Activated T-cell treated with anti-CD3 and anti-CD28 coated beads for 24 hours (primary cell): ENCODE results near the gene PDE6H.

Experiments
- DNase-seq: peaks from one replicate; pipeline ENCODE4 v3.0.0-alpha.2; 2020; ENCODE audit warnings: low read depth

PDE6H gene

DNA sequence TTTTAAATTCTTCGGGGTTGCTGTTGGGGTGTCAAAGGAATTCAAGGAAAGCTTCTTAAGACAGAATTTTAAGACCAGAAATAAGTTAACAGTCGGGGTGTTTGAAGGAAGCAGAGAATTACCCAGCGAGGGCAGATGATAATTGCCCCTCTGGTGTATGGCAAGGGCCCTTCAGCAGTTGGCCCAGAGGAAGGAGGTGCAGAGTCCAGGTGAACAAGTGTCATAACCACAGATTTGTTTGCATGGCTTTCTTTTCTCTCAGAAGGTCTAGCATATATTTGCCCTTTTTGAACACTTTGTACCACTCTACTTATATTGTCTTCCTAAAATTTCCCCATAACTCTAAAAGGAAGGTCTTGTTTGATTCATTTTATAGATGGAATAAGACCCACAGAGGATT is 1.8 kb downstream of the PDE6H start:
- DNase-seq: no peak

DNA sequence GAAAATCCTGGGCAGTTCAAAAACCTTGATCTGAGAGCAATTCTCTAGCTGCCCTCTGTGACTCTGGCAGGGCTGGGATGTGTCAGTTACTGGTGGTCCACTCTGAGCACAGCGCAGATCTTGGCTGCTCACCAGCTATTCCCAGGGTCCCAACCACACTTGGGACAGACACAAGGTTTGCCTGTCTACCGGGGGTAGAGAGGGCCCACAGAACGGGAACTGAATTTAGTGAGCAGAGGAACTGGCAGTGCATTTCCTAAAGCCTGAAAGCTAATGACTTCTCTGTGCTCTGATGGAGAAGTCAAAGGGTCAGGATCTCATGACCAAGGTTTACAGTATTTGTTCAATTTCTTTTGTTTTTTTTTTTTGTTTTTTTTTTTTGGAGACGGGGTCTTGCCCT is 2.6 kb downstream of the PDE6H start:
- no peak for DNase-seq

DNA sequence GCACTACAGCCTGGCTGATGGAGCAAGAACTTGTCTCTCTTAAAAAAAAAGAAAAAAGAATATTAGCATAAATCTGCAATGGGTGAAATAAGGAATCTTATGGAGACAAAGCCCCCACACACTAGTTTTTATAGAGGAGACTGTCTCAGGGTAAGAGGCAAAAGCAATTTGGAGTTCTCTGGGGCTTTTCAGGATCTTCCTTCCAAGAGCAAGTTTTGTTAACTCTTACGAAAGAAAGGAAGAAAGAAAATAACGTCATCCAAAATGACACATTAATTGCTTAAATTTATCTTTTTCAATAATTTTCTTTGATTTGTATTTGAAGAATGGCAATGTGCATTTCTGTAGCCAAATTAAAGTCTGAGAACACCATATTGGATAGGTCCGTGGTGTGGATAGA is 3.8 kb downstream of the PDE6H start:
- no peak for DNase-seq

DNA sequence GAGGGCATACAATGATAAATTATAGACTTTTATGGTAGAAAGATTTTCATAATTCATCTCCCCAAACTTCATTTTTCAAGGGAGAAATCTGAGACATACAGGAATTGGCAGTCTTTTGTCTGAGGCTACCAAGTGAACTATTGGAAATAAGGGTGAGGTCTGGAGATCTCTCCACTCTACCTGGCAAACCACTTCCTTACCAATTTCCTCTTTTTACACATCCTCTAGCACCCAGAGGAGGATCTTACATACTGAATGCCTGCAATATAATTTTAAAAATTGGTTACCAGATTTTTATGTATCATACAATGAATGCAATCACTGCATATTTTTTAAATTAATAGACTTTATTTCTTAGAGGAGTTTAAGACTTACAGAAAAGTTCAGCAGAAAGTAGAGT is 6.6 kb downstream of the PDE6H start:
- no peak for DNase-seq

DNA sequence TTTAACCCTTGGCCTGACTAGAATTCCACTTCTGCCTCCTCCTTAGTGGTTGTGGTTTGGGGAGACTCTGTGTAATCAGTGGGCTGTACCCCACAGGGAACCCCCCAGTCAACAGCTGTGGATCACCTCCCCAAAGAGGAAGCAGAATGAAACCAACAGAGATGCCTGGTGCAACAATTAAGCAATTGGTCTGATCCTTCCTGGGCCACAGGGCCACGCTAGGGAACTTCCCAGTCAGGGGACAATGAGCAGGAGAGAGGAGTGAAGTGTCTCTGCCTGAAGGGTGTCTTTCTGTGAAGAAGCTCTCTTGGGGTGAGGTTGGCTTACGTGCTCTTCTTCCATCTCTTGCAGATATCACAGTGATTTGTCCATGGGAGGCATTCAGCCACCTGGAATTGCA is 8.2 kb downstream of the PDE6H start:
- no peak for DNase-seq

DNA sequence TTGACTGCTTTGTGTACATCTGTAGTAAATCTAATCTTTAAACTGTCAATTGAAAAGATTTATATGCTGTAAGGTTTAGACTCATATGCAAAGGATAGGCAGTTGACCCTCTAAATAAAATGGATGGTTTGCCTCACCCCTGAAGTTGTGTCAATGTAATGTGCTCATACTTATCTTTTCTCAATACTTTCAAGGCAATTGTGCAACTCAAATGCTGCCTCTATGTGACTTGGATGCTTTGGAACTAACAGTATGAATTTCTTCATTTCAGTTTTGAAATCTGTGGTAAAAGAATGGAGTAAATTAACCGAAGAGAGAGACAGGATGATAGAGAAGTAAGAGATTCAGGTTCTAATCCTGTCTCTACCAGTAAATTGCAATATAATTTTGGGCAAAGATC is 9.7 kb downstream of the PDE6H start:
- no peak for DNase-seq

DNA sequence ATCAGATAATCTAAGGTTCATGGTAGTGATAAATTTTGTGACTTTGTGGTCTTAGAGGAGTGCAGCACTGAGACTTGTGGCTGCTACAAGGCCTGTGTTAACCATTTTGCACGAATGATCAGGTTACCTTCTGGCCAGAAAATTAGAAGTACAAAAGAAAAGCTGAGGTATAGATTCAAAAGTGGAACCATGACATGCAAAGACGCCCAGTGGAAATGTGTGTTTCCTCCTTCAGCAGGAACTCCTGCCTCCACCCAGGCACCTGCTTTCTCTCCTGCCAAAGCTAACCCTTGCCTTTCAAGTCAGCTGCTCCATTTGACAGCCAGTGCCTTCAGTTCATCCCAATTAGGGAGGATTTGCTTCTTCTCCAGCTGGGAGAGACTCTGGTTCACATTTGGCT is 10.1 kb downstream of the PDE6H start:
- no peak for DNase-seq

DNA sequence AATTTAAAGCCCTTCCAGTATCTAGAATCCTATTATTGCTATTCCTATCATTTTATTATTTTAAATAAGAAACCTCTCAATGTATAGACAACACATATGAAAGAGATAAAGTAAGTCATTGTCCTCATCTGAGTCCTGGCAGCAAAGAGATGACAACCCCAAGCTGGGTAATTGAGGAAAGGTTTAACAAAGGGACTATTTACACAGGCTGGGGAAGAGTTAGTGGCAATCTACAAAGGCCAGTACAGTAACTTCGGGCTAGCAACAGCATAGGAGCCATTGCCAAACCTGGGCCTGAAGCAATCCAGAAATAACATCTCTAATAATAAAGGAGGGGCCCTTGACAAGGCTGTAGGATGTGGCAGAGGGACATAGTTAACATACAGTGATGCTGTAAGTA is 11.2 kb downstream of the PDE6H start:
- DNase-seq: no peak

DNA sequence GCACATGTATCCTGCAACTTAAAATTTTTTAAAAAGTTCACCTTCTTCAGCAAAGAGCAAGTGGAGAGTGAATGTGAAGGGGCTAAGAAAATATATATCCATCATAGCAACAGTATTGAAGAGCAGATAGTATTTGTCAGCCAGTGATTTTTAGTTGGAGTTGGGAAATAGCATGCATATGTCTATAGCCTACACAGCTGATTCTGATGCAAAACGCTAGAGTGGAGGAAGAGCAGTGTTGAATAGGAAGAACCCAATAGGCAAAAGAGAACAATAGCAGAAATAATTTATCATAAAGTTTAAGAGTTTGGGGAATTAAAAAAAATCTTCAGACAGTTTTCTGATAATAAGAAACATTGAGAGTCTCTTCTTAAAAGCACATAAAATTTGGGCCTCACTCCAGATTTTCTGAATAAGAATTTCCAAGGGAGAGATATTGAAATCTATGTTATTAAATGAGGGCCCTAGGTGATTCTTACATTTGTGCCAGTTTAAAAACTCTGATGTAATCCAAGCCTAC is 12.0 kb downstream of the PDE6H start:
- DNase-seq: no peak

DNA sequence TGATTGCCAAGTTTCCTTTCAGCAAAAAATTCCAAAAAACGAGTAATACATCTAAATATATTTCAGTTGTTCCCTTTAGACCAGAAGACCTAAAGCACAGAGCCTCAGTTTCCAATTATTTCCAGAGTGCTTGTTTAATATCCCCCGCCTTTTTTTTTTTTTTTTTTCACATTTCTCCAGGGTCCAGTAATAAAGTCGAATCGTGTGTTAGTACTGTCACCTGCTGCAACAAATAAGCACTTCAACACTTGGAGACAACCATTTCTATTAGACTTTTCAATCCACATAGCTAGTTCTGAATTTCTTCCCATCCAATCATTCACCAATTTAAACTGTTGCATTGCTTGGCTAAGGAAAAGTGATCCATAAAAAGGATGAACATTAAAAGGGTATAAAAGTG is 13.6 kb downstream of the PDE6H start:
- no peak for DNase-seq

DNA sequence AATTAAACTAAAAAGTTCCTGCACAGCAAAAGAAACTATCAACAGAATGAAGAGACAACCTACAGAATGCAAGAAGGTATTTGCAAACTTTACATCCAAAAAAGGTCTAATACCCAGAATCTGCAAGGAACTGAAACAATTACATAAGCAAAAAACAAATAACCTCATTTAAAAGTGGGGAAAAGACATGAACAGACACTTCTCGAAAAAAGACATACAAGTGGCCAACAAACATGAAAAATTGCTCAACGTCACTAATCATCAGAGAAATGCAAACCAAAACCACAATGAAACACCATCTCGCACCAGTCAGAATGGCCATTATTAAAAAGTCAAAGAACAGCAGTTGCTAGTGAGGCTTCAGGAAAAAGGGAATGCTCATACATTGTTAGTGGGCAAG is 15.2 kb downstream of the PDE6H start:
- DNase-seq: no peak

DNA sequence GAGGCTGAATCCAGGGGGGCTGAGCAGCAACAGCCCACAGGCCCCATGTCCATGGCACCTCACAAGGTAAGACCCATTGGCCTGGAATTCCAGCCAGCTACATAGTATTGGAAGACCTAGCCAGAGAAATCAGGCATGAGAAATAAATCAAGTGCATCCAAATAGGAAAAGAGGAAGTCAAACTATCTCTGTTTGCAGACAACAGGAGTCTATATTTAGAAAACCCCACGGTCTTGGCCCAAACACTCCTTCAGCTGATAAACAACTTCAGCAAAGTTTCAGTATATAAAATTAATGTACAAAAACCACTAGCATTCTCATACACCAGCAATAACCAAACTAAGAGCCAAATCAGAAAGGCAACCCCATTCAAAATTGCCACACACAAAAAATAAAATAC is 16.9 kb downstream of the PDE6H start:
- DNase-seq: no peak

DNA sequence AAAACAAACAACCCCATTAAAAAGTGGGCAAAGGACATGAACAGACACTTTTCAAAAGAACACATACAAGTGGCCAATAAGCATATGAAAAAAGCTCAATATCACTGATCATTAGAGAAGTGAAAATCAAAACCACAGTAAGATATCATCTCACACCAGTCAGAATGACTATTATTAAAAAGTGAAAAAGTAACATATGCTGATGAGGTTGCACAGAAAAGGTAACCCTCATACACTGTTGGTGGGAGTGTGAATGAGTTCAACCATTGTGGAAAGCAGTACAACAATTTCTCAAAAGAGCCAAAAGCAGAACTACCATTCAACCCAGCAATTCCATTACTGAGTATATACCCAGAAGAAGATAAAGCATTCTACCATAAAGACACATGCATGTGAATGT is 18.2 kb downstream of the PDE6H start:
- DNase-seq: no peak

DNA sequence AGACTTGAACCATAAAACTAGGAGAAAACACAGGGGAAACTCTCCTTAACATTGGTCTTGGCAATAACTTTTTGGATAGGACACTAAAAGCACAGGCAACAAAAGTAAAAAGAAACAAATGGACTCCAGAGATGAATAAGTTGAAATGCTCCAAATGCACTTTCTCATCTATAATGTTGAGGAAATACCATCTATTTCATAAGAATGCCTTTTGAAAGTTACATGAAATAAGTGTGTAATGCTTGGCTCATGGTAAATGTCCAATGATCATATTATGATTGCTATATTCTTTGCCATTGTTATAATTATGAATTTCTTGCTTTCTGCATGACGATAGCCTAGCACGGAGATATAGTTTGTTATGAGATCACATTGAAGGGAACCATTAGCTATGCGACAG is 19.8 kb downstream of the PDE6H start:
- no peak for DNase-seq

DNA sequence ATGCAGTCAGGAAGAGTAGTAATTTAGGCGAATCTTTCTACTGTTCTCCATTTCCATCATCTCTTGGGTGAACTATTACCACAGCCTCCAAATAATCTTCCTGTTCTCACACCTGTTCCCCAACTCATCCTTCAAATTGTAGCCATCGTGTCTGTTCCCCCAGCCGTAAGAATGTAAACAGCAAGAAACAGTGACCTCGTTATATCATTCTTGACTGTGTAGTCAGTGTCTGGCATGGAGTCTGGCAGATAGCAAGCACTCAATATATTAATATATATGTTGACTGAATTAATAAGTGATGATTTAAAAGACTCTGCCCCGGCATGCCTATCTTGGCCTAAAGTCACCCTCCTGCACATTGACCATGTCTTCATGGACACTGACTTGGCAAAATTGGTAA is 20.3 kb downstream of the PDE6H start:
- DNase-seq: no peak

DNA sequence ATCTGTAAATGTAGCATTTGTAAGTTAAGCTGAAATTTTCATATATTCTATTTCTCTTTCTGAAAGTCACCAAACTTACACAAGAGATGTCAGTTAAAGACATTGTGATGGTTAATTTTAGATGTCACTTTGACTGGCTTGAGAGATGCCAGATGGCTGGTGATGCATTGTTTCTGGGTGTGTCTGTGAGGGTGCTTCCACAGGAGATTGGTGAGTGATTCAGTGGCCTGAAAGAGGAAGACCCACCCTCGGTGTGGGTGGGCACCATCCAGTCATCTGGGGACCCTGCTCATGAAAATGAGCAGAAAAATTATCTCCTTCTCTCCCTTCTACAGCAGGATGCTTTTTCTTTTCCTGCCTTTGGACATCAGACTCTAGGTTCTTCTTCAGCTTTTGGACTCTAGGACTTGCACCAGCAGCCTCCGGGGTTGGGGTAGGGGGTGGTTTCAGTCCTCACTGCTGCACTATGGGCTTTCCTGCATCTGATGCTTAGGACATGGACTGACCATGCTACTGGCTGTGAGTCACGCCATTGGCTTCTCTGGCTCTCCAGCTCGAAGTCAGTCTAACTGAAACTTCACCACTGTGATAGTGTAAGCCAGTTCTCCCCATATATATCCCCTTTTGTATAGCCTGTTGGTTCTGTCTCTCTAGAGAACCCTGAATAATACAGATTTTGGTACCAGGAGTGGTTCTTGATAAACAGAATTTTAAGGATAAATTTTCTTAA is 20.9 kb downstream of the PDE6H start:
- DNase-seq: peak; percentile 8

DNA sequence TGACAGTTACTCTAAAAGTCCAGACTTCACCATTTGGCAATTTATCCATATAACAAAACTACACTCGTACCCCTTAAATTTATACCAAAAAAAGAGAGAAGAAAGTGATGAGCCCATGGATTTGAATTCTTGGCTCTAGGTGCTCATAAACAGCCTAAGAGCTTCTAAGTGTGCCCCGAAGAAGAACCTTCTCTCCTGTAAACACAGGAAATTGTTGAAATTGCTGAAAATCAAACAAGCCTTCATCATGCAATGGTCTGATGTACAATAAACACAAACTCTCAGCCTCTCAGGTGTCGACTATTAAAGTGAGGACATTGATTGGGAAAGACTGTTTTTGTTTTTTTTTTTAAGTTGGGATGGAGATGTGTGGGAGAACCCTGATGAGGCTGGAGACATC is 21.8 kb downstream of the PDE6H start:
- DNase-seq: no peak

DNA sequence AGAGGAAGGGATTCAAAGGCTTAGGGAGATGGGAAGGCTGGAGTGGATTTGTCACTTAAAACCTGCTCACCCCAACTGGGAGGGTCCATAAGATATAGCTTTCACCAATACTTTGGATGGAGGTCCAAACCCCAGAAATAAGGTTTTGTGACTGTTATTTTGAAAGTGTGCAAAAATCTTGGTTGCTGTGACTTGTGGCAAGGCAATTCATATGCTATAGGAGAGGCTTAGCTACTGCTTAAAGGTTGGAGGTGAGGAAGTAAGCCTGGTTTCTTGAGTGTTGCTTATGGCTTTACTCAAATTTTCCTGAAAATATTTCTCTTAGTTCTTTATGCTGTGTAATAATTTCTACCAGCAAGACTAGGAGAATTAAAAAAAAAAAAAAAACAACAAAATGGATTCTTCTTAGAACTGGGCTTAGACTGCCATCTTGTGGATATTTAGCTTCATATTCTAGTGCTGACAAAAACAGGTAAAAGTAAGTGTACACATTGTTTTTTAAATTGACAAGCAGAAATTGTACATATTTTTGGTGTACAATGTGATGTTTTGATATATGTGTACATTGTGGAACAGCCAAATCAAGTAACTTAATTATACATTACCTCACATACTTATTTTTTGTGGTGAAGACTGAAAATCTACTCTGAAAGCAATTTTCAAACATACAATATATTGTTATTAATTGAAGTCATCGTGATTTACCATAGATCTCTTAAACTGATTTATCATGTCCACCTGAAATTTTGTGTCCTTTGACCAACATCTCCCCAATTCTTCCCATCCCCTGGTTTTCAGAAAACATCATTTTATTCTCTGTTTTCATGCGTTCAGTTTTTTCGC is 23.0 kb downstream of the PDE6H start:
- DNase-seq: no peak

DNA sequence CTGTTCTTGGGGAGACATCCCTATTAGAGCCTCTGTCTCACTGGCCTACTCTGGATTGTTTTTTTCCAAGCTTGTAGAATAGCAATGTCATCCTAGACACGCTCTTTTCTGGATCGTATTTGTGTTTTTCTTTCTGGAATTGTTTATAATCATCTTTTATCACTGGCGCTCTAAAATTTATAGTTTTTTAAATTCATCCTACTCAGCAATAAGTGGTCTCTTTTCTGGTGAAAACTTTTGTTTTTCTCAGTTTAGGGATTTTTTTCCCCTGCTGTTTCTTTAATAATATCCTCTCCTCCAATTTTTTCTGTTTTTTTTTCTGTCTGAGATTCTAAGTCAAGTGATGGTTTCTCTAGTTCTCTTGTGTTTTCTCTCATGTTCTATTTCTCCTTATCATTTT is 25.2 kb downstream of the PDE6H start:
- DNase-seq: no peak

DNA sequence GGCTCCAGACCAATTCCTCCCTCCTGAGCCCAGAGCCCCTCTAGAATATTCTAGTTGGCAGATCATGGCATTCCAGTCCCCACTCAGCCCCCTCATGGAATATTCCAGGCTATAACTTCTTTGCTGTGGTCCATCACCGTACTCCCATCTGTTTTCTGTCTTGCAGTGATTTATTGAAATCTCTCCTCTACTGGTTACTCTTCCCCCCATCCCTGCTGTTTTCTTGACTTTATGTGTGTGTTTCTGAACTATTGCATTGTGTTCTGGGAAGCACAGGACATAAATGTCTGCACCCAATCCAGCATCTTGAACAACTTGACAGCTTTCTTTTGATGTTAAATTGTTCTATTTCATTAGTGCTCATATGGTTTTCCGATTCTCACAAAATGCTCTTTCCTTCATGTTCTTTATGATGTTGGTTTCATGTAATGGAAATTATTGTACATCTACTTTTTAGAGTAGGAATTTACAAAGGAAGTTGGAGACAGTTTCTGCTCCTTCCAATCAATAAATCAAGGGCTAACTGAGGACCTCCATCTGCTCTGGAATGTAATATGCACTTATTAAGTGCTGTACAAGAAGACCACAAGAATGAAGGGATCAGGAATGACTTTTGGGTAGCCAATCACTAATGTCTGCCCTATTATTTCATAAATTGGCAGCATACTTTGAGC is 26.3 kb downstream of the PDE6H start:
- no peak for DNase-seq

DNA sequence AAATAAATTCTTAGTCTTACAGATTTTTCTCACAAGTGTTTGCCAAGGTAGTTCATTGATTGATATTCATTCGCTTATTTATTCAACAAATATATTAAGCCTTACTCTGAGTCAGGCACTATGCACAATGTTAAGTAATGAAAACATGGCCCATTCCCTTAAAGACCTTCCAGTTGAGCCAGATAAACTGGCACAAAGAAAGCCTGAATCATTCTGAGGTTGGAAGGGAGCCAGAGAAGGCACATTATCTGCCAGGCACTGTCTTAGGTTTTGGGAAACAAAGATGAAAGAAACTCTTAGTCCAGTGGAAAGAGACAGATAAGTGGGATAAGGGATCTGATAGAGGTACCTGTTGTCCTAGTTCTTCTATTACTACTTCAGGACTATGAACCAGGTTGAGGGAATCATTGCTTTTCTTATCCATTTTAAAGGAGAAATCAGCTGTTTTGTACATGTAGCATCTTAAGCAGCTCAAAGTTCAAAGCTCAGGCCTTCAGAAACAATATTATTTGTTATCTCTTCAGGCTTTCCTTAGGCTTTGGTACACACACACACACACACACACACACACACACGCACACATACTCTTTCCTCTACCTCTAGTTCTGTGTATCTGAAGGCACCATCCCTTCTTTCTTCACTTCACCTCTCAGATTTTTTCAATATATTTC is 27.0 kb downstream of the PDE6H start:
- DNase-seq: no peak

DNA sequence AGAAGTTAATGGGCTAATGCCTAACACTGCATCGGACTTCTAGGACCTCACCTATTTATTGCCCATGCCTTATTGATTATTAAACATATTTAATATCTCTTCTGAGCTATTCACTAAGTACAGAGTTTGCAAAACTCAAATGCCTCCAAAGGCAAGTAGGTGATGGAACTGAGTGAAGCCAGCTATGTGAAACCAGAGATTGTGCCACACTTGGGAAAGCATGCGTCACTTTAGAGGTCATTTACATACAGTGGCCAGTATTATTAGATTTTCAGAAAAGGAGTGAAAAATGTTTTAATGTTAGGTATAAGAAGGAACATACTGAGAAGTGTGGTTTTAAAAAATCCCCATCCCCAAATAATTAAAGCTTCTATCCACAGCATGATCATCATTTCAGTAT is 27.7 kb downstream of the PDE6H start:
- no peak for DNase-seq
